Pancreas (tissue), 10 donors: Measurements from ENCODE around the gene PPP1R14D. TPM values are rescaled to one million over a fixed set of nuclear protein-coding genes. Genes with fewer than 3 reads are reported as not detected.

Source experiments
- ATAC-seq, 4 donors: fragments of 200-7000 bp; cut with Tn5 transposase; one replicate each; pipeline versions ENCODE4 v1.8.0 to v1.9.1; 2020; ENCODE audit warnings: mild to moderate bottlenecking in 4 of 4, moderate library complexity in 4 of 4
- DNase-seq, 6 donors: peaks; one replicate each; pipeline ENCODE4 v3.0.0-alpha.2; 2020
- FAIRE-seq: peaks from 2 replicates; lab custom pipeline; 2012; peaks lifted over from hg19 to GRCh38; lab: Jason Lieb, UNC
- H3K27ac ChIP-seq, 4 donors: fragments of 200-600 bp; sonication (generic); 1 replicate in 3 of 4; 2 replicates in 1 of 4; pipeline versions ENCODE4 v1.5.0 to v1.8.0; 2020
- H3K27me3 ChIP-seq, 4 donors: fragments of 200-600 bp; one replicate each; pipeline ENCODE4 v1.8.0; 2021
- H3K36me3 ChIP-seq, 3 donors: fragments of 200-600 bp; sonication (generic) in 1 of 3; one replicate each; pipeline versions ENCODE4 v1.5.0 to v1.8.0; 2020 to 2021
- H3K4me1 ChIP-seq, 3 donors: fragments of 200-600 bp; one replicate each; pipeline ENCODE4 v1.8.0; 2021
- H3K4me3 ChIP-seq, 4 donors: fragments of 200-600 bp; sonication (generic) in 2 of 4; one replicate each; pipeline versions ENCODE4 v1.5.0 to v1.8.0; 2020 to 2021
- H3K9me3 ChIP-seq, 4 donors: fragments of 200-600 bp; one replicate each; pipeline ENCODE4 v1.8.0; 2021
- CTCF ChIP-seq, 4 donors: fragments of 200-600 bp; sonication (generic) in 3 of 4; IDR thresholded peaks; one replicate each; pipeline versions ENCODE4 v1.5.0 to v1.8.0; 2021; ENCODE audit warnings: antibody characterized with exemption in 4 of 4
- WGBS, 2 donors: extraction: QIAGEN DNeasy Blood & Tissue Kit; methylation state at CpG; one replicate each; pipeline ENCODE4 v1.1.7; 2013; 5-methylcytosine and 5-hydroxymethylcytosine counted together
- intact Hi-C, 3 donors: fragments of 100-400 bp; cut with DNase I; formaldehyde crosslinking; loops; one replicate each; pipeline versions ENCODE4 v1.11.1 to v1.14.2; 2022
- polyA plus RNA-seq, 2 donors: library from polyadenylated mRNA; stranded (reverse); fragments of 200-250 nt; gene quantifications; one replicate each; pipeline ENCODE4 v1.2.3, GENCODE V29; 2013
- total RNA-seq, 6 donors: library from RNA; stranded (reverse); fragmentation: NEBNext Ultra II Directional in 4 of 6; extraction: Animal tissue kit (Norgen Biotek cat#: 25700) in 4 of 6; gene quantifications; one replicate each; pipeline versions ENCODE4 v1.2.1 to v1.2.4, GENCODE V29; 2021 to 2023
- donor health status: healthy with polysubstance abuse.
- donor health status: DM: no; HTN: no; CAD: no; lungs with moderate emphysema.
- donor health status: DM: no; HTN: no; CAD: no.
- donor health status: control.
- donor health status: control.
- donor health status: Bipolar disorder and iron deficiency.
- donor health status: DM: yes; HTN: yes; CAD: no.
- donor health status: DM: no; HTN: no; CAD: no.
- donor health status: DM: no; HTN: no; CAD: no.
- donor health status: DM: yes; HTN: yes; CAD: no.

PPP1R14D gene
- total and polyA plus RNA-seq, 8 donors = 0.23 to 2.6 (median 0.55) TPM; not detected in 4

DNA sequence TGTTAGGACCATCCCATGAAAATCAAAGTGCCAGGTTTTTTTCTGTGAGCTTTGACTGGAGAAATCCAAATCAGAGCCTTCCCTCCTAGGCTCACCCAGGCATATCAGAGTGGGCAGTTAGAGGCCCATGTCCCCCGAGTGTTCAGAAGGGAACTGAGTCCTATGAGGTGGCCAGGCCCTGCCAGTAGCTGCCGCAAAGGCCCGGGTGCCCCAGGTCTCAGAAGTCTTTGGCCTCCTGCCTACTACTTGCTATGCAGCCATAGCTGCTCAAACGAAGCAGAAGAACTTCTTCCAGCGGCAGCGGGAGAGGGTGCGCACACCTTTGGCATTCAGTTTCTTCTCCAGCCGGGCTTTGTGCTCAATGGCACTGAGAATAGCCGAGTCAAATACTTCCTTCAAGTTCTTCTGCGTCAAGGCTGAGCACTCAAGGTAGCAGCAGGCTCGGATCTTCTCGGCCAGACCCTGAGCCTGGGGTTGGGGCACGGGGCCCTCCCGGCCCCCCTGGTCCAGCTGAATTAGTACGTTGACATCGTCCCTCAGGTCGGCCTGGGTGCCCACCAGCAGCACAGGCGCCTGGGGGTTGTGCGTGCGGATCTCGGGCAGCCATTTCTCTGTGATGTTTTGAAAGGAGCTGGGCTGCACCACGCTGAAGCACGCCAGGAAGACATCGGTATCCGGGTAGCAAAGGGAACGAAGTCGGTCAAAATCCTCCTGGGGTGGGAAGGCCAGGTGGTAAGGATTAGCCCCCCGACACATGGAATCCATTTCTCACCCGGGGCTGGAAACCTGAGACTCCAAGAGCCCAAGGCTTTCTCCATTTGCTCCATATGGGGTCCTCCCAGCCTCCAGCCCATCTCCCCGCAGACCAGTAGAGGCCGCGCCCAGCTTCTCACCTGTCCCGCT, 44.5 kb upstream of the PPP1R14D start:
- FAIRE-seq (no peak), DNase-seq (peak in 2 of 6 donors; percentile 31 to 79), ATAC-seq (peak in 2 of 4 donors; percentile 3)
- no peaks in the 10 kb centered on the region for H3K27me3 ChIP-seq
- no peak for TF ChIP-seq CTCF (IDR thresholded peaks at IDR 0.05)
- H3K36me3 ChIP-seq = no peaks in the 10 kb centered on the region
- H3K4me1 ChIP-seq = peaks cover 8 to 20% (median 18%) of the 10 kb centered on the region in 3 donors
- intact Hi-C loops = no loop called here
- H3K27ac ChIP-seq = peak overlapping the region; percentile 80 to 97 (median 90)
- H3K4me3 ChIP-seq = peak overlapping the region; percentile 50 to 89 (median 64)
- H3K9me3 ChIP-seq = no peaks in the 10 kb centered on the region
- WGBS, 2 donors = 21 to 24% methylated on average over 33 of the region's 33 CpGs

DNA sequence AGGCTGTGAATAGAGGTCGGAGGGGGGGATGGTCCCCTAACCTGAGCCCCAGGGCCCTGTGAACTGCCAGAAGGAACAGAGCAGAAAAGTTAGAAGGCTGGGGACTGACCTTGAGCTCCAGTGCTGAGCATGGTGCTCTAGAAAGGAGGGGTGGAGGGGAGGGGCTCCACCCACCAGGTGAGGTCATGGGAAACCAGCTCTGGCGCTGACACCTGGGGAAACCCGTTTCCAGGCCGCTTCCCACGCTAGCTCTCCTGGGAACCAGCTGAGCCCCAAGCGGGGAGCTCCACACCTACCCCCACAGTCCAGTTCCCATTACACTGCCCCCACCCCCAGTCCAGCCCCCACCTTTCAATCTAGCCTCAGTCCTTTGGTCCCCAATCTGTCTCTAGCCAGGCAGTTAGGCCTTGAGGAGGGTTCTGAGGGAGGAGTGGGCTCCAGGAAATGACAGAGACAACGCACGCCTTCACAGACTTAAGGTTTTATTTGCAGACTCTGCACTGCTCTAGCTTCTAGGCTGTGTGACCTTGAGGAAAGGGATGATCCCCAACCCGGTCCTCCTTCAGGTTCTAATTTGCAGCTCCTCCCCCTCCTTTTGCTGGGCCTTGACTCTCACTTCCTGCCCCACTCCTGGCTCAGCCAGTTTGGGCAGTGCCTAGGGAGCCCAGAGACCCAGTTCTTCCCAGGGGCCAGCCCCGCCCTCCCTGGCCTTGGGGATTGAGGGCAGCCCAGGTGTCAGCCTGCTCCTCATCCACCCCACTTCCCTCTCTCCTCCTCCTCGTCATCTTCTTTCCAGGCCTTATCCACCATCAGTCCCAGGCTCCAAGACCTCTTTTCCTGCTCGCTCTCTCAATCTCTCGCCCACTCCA, 43.5 kb upstream of the PPP1R14D start:
- Histone ChIP-seq H3K27ac (peak overlapping the region; percentile 80 to 97 (median 90)), H3K36me3 (no peaks in the 10 kb centered on the region), H3K4me3 (peak overlapping the region; percentile 50 to 89 (median 64)), H3K4me1 (peaks cover 8 to 20% (median 18%) of the 10 kb centered on the region in 3 donors), H3K9me3 (no peaks in the 10 kb centered on the region), H3K27me3 (no peaks in the 10 kb centered on the region)
- DNase-seq = peak; percentile 87 to 97 (median 96)
- TF ChIP-seq CTCF (IDR thresholded peaks at IDR 0.05) = no peak
- no peak for FAIRE-seq
- peak; percentile 78 to 88 (median 84) for ATAC-seq
- 21 to 31% methylated on average over 13 of the region's 13 CpGs for WGBS, 2 donors
- intact Hi-C loops = no loop called here

- ATAC-seq (peak in 3 of 4 donors; percentile 3 to 11 (median 7)), DNase-seq (peak in 3 of 6 donors; percentile 49 to 69 (median 60)), FAIRE-seq (no peak)
- Histone ChIP-seq H3K9me3 (no peaks in the 10 kb centered on the region), H3K36me3 (no peaks in the 10 kb centered on the region), H3K4me3 (peak overlapping the region in 2 of 4 donors; percentile 61 to 89), H3K4me1 (peaks cover 14 to 26% (median 20%) of the 10 kb centered on the region in 3 donors), H3K27me3 (no peaks in the 10 kb centered on the region), H3K27ac (peak overlapping the region; percentile 80 to 97 (median 90))
- 46 to 70% methylated on average over 1 of the region's 1 CpG for WGBS, 2 donors
- no peak for TF ChIP-seq CTCF (IDR thresholded peaks at IDR 0.05)
- intact Hi-C loops = no loop called here
These were observed 42.2 kb upstream of the PPP1R14D start for GRCh38 chr15:40870716-40871115.

DNA sequence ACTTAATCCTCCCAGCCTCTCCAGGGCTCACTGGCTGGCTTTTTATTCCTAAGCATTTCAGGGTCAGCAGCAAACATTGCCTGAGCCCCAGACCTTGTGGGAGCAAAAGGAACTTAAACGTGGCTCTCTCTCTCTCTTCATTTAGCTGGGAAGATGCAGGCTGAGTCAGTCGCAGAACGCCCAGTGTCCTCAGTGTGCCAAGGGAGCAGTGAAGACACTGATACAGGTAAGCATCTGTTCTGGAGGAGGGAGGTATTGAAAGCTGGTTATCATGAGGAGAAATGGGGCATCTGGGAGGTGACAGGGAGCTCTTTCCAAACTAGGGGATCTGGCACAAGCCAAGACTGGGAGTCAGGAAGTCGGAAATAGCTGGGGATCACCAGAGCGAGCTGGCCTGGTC, 41.2 kb upstream of the PPP1R14D start:
- Histone ChIP-seq H3K4me3 (no peak overlapping the region), H3K36me3 (no peaks in the 10 kb centered on the region), H3K9me3 (no peaks in the 10 kb centered on the region), H3K27ac (peak overlapping the region in 2 of 4 donors; percentile 2 to 97), H3K4me1 (peaks cover 19 to 26% (median 20%) of the 10 kb centered on the region in 3 donors), H3K27me3 (no peaks in the 10 kb centered on the region)
- FAIRE-seq (no peak), ATAC-seq (no peak), DNase-seq (no peak)
- TF ChIP-seq CTCF (IDR thresholded peaks at IDR 0.05) = no peak
- 56 to 63% methylated on average over 5 of the region's 5 CpGs for WGBS, 2 donors
- intact Hi-C loops = no loop called here
